ENCODE data around the gene AFTPH.

The AFTPH gene

DNA sequence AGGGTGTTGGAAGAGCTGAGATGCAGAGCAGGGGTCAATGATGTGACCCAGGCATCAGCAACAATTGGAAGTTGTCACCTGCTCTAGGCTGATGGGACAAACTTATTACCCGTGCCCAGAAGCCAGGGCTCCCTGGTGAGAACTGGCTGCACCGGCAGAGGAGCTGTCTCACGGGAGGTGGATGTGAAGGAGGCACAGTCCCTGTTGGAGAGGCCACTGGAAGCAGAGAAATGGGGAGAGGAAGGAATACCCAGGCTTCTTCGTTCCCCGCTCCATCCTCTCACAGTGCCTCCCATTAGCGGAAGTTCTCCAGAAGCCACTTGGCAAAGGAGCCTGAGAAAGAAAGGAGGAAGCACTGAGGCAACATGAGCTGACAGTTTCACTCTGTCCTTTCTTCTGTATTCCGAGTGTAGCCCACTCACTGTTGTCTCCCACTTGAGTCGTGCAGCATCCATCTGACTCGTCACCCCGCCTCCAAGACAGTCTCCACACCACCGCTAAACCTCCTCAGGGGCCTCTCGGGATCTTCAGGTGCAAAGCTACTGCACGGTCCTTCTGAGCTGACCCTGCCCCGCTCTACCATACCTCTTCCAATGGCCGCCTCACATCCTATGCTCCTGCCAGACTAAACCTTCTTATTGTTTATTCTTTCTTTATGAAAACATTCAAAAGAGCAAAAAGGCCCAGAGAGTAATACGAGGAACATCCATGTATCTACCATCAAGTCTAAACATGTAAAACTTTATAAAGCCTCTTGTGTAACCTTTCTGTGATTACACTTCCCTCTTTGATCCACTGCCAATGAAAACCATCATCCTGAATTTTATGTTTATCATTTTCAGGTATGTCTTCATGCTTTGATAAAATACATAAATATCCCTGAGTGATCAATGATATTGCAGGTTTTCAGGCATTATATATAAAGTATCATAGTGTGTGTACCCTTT lies 19.1 kb upstream of the AFTPH start:
- TF ChIP-seq, protein P1, sequence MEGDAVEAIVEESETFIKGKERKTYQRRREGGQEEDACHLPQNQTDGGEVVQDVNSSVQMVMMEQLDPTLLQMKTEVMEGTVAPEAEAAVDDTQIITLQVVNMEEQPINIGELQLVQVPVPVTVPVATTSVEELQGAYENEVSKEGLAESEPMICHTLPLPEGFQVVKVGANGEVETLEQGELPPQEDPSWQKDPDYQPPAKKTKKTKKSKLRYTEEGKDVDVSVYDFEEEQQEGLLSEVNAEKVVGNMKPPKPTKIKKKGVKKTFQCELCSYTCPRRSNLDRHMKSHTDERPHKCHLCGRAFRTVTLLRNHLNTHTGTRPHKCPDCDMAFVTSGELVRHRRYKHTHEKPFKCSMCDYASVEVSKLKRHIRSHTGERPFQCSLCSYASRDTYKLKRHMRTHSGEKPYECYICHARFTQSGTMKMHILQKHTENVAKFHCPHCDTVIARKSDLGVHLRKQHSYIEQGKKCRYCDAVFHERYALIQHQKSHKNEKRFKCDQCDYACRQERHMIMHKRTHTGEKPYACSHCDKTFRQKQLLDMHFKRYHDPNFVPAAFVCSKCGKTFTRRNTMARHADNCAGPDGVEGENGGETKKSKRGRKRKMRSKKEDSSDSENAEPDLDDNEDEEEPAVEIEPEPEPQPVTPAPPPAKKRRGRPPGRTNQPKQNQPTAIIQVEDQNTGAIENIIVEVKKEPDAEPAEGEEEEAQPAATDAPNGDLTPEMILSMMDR (IDR thresholded peaks at IDR 0.05) = no peak

DNA sequence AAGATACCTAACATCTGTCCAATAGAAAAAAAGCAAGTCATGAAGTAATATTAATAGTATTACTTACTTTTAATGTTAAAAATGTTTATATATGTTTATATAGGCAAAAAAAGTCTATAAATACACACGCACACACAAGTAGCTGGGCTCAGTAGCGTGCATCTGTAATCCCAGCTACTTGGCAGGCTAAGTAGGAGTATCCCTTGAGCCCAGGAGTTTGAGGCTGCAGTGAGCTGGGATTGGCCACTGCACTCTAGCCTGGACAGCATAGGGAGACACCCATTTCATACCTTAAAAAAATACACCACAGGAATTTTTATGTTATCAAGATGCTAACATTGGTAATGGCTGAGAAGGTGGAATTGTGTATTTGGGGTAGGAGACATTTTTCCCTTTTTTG lies 17.4 kb upstream of the AFTPH start:
- TF ChIP-seq, protein P1 (IDR thresholded peaks at IDR 0.05) = no peak

DNA sequence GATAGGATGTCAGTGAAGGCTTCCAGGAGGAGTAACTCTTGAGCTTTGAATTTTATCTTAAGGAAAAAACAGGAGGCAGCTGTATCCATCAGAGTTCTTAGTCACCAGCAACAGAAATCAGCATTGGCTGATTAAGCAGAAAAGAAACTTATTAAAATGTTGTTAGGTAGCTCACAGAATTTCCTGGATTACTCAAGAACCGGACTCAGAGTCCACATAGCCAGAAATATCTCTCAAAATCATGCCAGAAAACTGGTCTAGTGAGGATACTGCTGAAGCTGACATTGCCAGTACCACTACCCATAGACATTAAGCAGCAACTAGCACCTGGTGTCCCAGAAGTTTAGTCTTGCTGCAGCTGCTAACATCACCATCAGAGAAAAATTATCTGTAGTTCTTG lies 10.1 kb upstream of the AFTPH start:
- TF ChIP-seq, protein P1 (IDR thresholded peaks at IDR 0.05) = no peak

GRCh38 chr2:64515086-64515485 lies 9.0 kb upstream of the AFTPH start:
- TF ChIP-seq, protein P1 (IDR thresholded peaks at IDR 0.05) = no peak

- TF ChIP-seq, protein P1 (IDR thresholded peaks at IDR 0.05) = no peak
Observed at GRCh38 chr2:64516651-64517510, 7.2 kb upstream of the AFTPH start.

- TF ChIP-seq, protein P1 (IDR thresholded peaks at IDR 0.05) = no peak
Observed at GRCh38 chr2:64517511-64517884, 6.6 kb upstream of the AFTPH start.

- TF ChIP-seq, protein P1 (IDR thresholded peaks at IDR 0.05) = peak; percentile 63
Observed at GRCh38 chr2:64522843-64523428, 1.2 kb upstream of the AFTPH start.

All from LNCAP (cell line).